A549 (cell line): ENCODE results near the gene CCND2.

Experiments used
- CEBPB ChIP-seq, 2 experiments: fragments of >200 bp in 1 of 2; sonication (Bioruptor Twin) in 1 of 2; formaldehyde crosslinking in 1 of 2; IDR thresholded peaks; 2 replicates each; pipeline ENCODE4 v1.6.1; 2012 to 2016
- HDAC2 ChIP-seq: fragments of 200-600 bp; sonication (generic); IDR thresholded peaks from 2 replicates; pipeline ENCODE4 v1.6.1; 2016
- HOXB13 ChIP-seq: fragments of 250-450 bp; sonication (Bioruptor Pico); IDR thresholded peaks from 2 replicates; pipeline ENCODE4 v1.5.0; 2020; ENCODE audit warnings: low read depth, mild to moderate bottlenecking, moderate library complexity
- MAZ ChIP-seq: fragments of 150-350 bp; IDR thresholded peaks from 2 replicates; pipeline ENCODE4 v1.6.1; 2014; ENCODE audit warnings: antibody characterized with exemption, low read depth, low read length, borderline replicate concordance
- TF ChIP-seq, protein P1 (sequence below): fragments of >200 bp; sonication (Bioruptor Twin); formaldehyde crosslinking; IDR thresholded peaks from 3 replicates; pipeline ENCODE4 v1.5.1; 2016

DNA sequence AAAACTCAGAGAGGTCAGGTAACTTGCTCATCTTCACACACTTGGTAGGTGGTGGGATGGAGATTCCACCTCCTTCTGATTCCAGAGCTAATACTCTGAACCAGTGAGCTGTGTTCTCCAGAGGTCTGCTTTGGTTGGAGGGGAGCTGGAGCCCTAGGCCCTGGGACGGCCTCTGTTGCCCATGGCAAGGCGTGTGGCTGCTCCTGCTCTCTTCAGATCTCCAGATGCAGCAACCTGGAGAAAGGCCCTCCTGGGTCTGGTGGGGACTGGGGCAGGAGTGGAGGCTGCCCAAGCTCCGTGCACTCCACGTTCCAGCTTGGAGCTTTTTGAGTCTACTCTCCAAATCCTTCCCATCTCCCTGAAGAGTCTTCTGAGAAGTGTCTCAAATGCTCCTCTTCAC, 10.7 kb downstream of the CCND2 start:
- TF ChIP-seq MAZ (no peak), CEBPB (IDR thresholded peaks at IDR 0.05) (no peak), HDAC2 (no peak), HOXB13 (CRISPR knock-in tag) (no peak)
- TF ChIP-seq, protein P1, sequence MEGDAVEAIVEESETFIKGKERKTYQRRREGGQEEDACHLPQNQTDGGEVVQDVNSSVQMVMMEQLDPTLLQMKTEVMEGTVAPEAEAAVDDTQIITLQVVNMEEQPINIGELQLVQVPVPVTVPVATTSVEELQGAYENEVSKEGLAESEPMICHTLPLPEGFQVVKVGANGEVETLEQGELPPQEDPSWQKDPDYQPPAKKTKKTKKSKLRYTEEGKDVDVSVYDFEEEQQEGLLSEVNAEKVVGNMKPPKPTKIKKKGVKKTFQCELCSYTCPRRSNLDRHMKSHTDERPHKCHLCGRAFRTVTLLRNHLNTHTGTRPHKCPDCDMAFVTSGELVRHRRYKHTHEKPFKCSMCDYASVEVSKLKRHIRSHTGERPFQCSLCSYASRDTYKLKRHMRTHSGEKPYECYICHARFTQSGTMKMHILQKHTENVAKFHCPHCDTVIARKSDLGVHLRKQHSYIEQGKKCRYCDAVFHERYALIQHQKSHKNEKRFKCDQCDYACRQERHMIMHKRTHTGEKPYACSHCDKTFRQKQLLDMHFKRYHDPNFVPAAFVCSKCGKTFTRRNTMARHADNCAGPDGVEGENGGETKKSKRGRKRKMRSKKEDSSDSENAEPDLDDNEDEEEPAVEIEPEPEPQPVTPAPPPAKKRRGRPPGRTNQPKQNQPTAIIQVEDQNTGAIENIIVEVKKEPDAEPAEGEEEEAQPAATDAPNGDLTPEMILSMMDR = no peak
